IMR-90 (cell line): ENCODE results near the gene NGEF. TPM values are rescaled to one million over a fixed set of nuclear protein-coding genes. Genes with fewer than 3 reads are reported as not detected.

Source experiments
- ATAC-seq: fragments of 200-7000 bp; cut with Tn5 transposase; 2 replicates; pipeline ENCODE4 v1.9.1; 2020; ENCODE audit warnings: low read depth, mild to moderate bottlenecking, moderate library complexity
- BruUV-seq: library from RNA; stranded (reverse); fragments of 400-500 nt; replicated peaks from 2 replicates; lab custom pipeline; 2021; lab: Mats Ljungman, UMichigan
- CTCF ChIA-PET: fragments of 300-600 bp; formaldehyde crosslinking; extraction: SDS; loops from one replicate; lab custom pipeline; 2021; ENCODE audit warnings: antibody characterized with exemption; lab: Yijun Ruan, JAX
- POLR2A ChIA-PET: fragments of 300-600 bp; sonication (Branson Sonifier 250); formaldehyde crosslinking; loops from one replicate; lab custom pipeline; 2022; ENCODE audit warnings: antibody characterized with exemption; ENCODE audit not compliant: unreplicated experiment; lab: Charles Lee
- DNase-seq: peaks from one replicate; pipeline ENCODE4 v3.0.0; 2013
- H2AFZ ChIP-seq: replicated peaks from 2 replicates; pipeline ENCODE3; 2013; ENCODE audit warnings: low read length, mild to moderate bottlenecking; ENCODE audit not compliant: poor library complexity
- H2AK5ac ChIP-seq: 2 replicates; pipeline ENCODE4 v1.6.1; 2013; ENCODE audit warnings: low read depth, low read length, inconsistent platforms
- H2AK9ac ChIP-seq: replicated peaks from 2 replicates; pipeline ENCODE3; 2013; ENCODE audit warnings: mild to moderate bottlenecking, low read depth, low read length, moderate library complexity; ENCODE audit not compliant: poor library complexity
- H2BK120ac ChIP-seq: 2 replicates; pipeline ENCODE4 v1.6.1; 2013; ENCODE audit warnings: low read depth, low read length, inconsistent platforms
- H2BK15ac ChIP-seq: 3 replicates; pipeline ENCODE4 v1.6.1; 2013; ENCODE audit warnings: low read depth, low read length, inconsistent platforms
- H2BK20ac ChIP-seq: 2 replicates; pipeline ENCODE4 v1.6.1; 2013; ENCODE audit warnings: low read depth, mild to moderate bottlenecking, inconsistent platforms, low read length, moderate library complexity
- H2BK5ac ChIP-seq: 2 replicates; pipeline ENCODE4 v1.6.1; 2013; ENCODE audit warnings: mild to moderate bottlenecking, low read depth, low read length, inconsistent platforms; ENCODE audit not compliant: poor library complexity, severe bottlenecking
- H3K14ac ChIP-seq: replicated peaks from 2 replicates; pipeline ENCODE4 v1.6.1; 2013; ENCODE audit warnings: low read depth, low read length, inconsistent platforms
- H3K18ac ChIP-seq: 2 replicates; pipeline ENCODE4 v1.6.1; 2013; ENCODE audit warnings: low read depth, low read length, control low read depth
- H3K23ac ChIP-seq: 2 replicates; pipeline ENCODE4 v1.6.1; 2013; ENCODE audit warnings: low read depth, low read length, inconsistent platforms
- H3K27ac ChIP-seq: 2 replicates; pipeline ENCODE4 v1.5.1; 2013; ENCODE audit warnings: mild to moderate bottlenecking, control low read depth, low read length; ENCODE audit not compliant: insufficient read depth
- H3K27me3 ChIP-seq: 2 replicates; pipeline ENCODE4 v1.6.1; 2013; ENCODE audit warnings: low read length; ENCODE audit not compliant: control insufficient read depth, insufficient read depth
- H3K36me3 ChIP-seq: 2 replicates; pipeline ENCODE4 v1.6.1; 2013; ENCODE audit warnings: low read length, mixed read lengths; ENCODE audit not compliant: control insufficient read depth, insufficient read depth
- H3K4ac ChIP-seq: 2 replicates; pipeline ENCODE4 v1.6.1; 2013; ENCODE audit warnings: low read depth, low read length, inconsistent platforms
- H3K4me1 ChIP-seq: 2 replicates; pipeline ENCODE4 v1.6.1; 2013; ENCODE audit warnings: low read length, mixed read lengths; ENCODE audit not compliant: control insufficient read depth, insufficient read depth
- H3K4me2 ChIP-seq: 2 replicates; pipeline ENCODE4 v1.6.1; 2013; ENCODE audit warnings: low read depth, mild to moderate bottlenecking, control low read depth, low read length, moderate library complexity
- H3K4me3 ChIP-seq: 2 replicates; pipeline ENCODE4 v1.5.1; 2013; ENCODE audit warnings: low read depth, mild to moderate bottlenecking, control low read depth, low read length, moderate library complexity; ENCODE audit not compliant: insufficient read depth
- H3K56ac ChIP-seq: 2 replicates; pipeline ENCODE4 v1.6.1; 2013; ENCODE audit warnings: low read length, inconsistent platforms; ENCODE audit not compliant: insufficient read depth; ENCODE audit errors: extremely low read depth
- H3K79me1 ChIP-seq, 2 experiments: 2 replicates each; pipeline ENCODE4 v1.6.1; 2013; ENCODE audit warnings: low read length in 2 of 2, inconsistent platforms in 1 of 2, low read depth in 1 of 2
- H3K9ac ChIP-seq: 2 replicates; pipeline ENCODE4 v1.6.1; 2013; ENCODE audit warnings: low read depth, low read length, control low read depth
- H3K9me1 ChIP-seq: 2 replicates; pipeline ENCODE4 v1.6.1; 2013; ENCODE audit warnings: low read length, inconsistent platforms; ENCODE audit not compliant: insufficient read depth
- H3K9me3 ChIP-seq: 2 replicates; pipeline ENCODE4 v1.6.1; 2013; ENCODE audit warnings: low read length; ENCODE audit not compliant: control insufficient read depth, insufficient read depth
- H4K20me1 ChIP-seq: 2 replicates; pipeline ENCODE4 v1.6.1; 2013; ENCODE audit warnings: low read length, inconsistent platforms; ENCODE audit not compliant: insufficient read depth
- H4K5ac ChIP-seq: 2 replicates; pipeline ENCODE4 v1.6.1; 2013; ENCODE audit warnings: mild to moderate bottlenecking, low read depth, low read length, control low read depth
- H4K8ac ChIP-seq, 2 experiments: 2 replicates each; pipeline ENCODE4 v1.6.1; 2013; ENCODE audit warnings: low read depth in 2 of 2, low read length in 2 of 2, control low read depth in 1 of 2, inconsistent platforms in 1 of 2
- H4K91ac ChIP-seq: 2 replicates; pipeline ENCODE4 v1.6.1; 2013; ENCODE audit warnings: low read depth, low read length, inconsistent platforms; ENCODE audit not compliant: insufficient read depth
- FOS ChIP-seq: fragments of 150-350 bp; IDR thresholded peaks from 2 replicates; pipeline ENCODE4 v1.6.1; 2016; ENCODE audit warnings: low read depth, low read length
- WGBS, 2 experiments: methylation state at CpG; one replicate each; pipeline versions ENCODE4 v1.1.5 to v1.1.7; 2013; ENCODE audit warnings: missing lambda C conversion rate in 2 of 2; ENCODE audit not compliant: insufficient read length in 1 of 2; ENCODE audit errors: extremely low coverage in 2 of 2; 5-methylcytosine and 5-hydroxymethylcytosine counted together
- dilution Hi-C: fragments of 300-500 bp; cut with HindIII; formaldehyde crosslinking; loops from one replicate; pipeline ENCODE4 v1.14.3; 2018; ENCODE audit warnings: low sequenced_read_pairs; ENCODE audit not compliant: unreplicated experiment
- in situ Hi-C: fragments of 300-500 bp; cut with MboI; formaldehyde crosslinking; loops from 3 replicates; pipeline ENCODE4 v1.14.3; 2019; ENCODE audit warnings: low sequenced_read_pairs, inconsistent platforms, mixed read lengths
- intact Hi-C: fragments of 100-400 bp; cut with micrococcal nuclease; formaldehyde crosslinking; loops from 2 replicates; pipeline ENCODE4 v1.10.0; 2022
- polyA plus RNA-seq, 3 experiments: library from polyadenylated mRNA; depleted of rRNA; stranded (reverse); fragments of >200 nt; gene quantifications; 2 replicates each; pipeline ENCODE4 v1.2.3, GENCODE V29; 2012; ENCODE audit warnings: low replicate concordance in 1 of 3
- total RNA-seq: library from RNA; depleted of rRNA; stranded (reverse); fragments of >200 nt; gene quantifications from 2 replicates; pipeline ENCODE4 v1.2.3, GENCODE V29; 2012

The NGEF gene
- total and polyA plus RNA-seq, 2 of the 4 experiments (the other 2 are of a cell fraction): 1.1 to 1.7 TPM

DNA sequence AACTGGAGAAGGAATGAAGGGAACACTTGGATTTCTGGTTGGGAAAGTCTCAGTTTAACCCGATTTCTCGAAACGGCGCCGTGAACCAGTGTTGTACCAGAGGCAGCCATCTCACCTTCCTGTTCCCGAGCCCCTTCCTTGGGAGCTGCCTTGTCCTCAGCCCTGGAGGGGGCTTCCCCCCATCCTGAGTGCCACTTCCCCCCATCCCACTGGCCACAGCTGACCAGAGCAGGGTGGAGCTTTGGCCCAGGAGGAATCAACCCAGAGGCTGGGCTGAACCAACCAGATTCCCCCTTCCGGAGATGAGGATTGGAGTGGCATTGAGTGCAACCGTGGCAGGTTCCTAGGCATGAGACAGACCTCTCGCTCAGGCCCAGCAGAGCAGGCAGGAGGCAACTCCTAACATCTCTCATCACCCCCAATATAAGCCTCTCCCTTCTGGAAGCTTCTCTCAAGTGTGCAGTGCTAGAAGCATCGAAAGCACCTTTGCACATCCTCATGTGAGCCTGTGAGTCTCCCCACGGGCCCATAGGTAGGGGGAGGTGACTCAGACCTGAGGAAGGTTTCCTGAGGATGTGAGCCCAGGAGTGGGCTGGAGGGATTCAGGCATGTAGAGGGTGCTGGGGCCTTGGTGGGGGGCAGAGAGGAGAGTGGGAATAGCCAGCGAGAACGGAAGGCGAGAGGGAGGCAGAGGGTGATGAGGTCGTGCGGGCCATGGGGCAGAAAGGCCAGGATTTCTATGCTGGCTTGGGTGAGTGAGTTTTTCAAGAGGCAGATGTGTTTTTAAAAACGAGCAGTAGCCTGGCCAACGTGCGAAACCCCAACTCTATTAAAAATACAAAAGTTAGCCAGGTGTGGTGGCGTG is 11.9 kb downstream of the NGEF start:
- no peaks in the 10 kb centered on the region for H4K20me1 ChIP-seq
- no peak overlapping the region for H3K4ac ChIP-seq
- H2AFZ ChIP-seq: peak overlapping the region; percentile 32
- ChIA-PET CTCF (no interaction called here), POLR2A (no interaction called here)
- H3K14ac ChIP-seq: no peak overlapping the region
- H2AK9ac ChIP-seq: no peak overlapping the region
- ATAC-seq (no peak), DNase-seq (no peak)
- H3K27me3 ChIP-seq: peaks cover 19% of the 10 kb centered on the region
- TF ChIP-seq FOS: no peak
- no peaks in the 10 kb centered on the region for H3K79me1 ChIP-seq
- no peak overlapping the region for H3K9ac ChIP-seq
- no peak overlapping the region for H2BK20ac ChIP-seq
- H3K4me3 ChIP-seq: no peak overlapping the region
- intact Hi-C loops: no loop called here
- no peak overlapping the region for H3K4me2 ChIP-seq
- in situ Hi-C loops: no loop called here
- H4K8ac ChIP-seq: no peak overlapping the region
- BruUV-seq: no TSS peak
- no peak overlapping the region for H3K27ac ChIP-seq
- no peak overlapping the region for H4K91ac ChIP-seq
- H3K9me3 ChIP-seq: no peaks in the 10 kb centered on the region
- H2BK5ac ChIP-seq: no peak overlapping the region
- no peaks in the 10 kb centered on the region for H3K4me1 ChIP-seq
- no peak overlapping the region for H3K23ac ChIP-seq
- H2BK120ac ChIP-seq: no peak overlapping the region
- H3K18ac ChIP-seq: no peak overlapping the region
- WGBS, 2 experiments: 75% methylated on average over 4 of the region's 20 CpGs; no CpG with 5 or more reads in 1 of the 2 experiments
- no peak overlapping the region for H4K5ac ChIP-seq
- H3K9me1 ChIP-seq: no peaks in the 10 kb centered on the region
- H2AK5ac ChIP-seq: no peak overlapping the region
- H2BK15ac ChIP-seq: no peak overlapping the region
- no peaks in the 10 kb centered on the region for H3K36me3 ChIP-seq
- H3K56ac ChIP-seq: no peak overlapping the region
- dilution Hi-C loops: no loop called here
